HepG2 (cell line): ENCODE measurements around the gene TRPC6. TPM values are rescaled to one million over a fixed set of nuclear protein-coding genes. Genes with fewer than 3 reads are reported as not detected.

Source experiments
- ATAC-seq: fragments of 200-7000 bp; cut with Tn5 transposase; 3 replicates; pipeline ENCODE4 v1.9.1; 2020; ENCODE audit warnings: mild to moderate bottlenecking, moderate library complexity
- BruUV-seq: library from RNA; stranded (reverse); fragments of 400-500 nt; replicated peaks from 2 replicates; lab custom pipeline; 2021; lab: Mats Ljungman, UMichigan
- CTCF ChIA-PET: fragments of 300-600 bp; formaldehyde crosslinking; extraction: SDS; loops from one replicate; lab custom pipeline; 2021; ENCODE audit warnings: low total read pairs, inconsistent platforms, low intra/inter-chr PET ratio; lab: Yijun Ruan, JAX
- POLR2A ChIA-PET: fragments of 350-600 bp; sonication (Branson Sonifier 250); formaldehyde crosslinking; loops from one replicate; lab custom pipeline; 2020; ENCODE audit warnings: antibody characterized with exemption, inconsistent platforms; lab: Yijun Ruan, JAX
- DNase-seq: peaks from one replicate; pipeline ENCODE4 v3.0.0-alpha.2; 2015; ENCODE audit warnings: low spot score
- FAIRE-seq: peaks from 3 replicates; lab custom pipeline; 2011; peaks lifted over from hg19 to GRCh38; lab: Jason Lieb, UNC
- H2AFZ ChIP-seq: one replicate; pipeline ENCODE4 v1.6.1; 2011; ENCODE audit warnings: low read length, inconsistent platforms
- H3K27ac ChIP-seq: fragments of 300-600 bp; 3 replicates; pipeline ENCODE4 v1.8.0; 2011; ENCODE audit warnings: mixed run types, mild to moderate bottlenecking, mixed read lengths, low read length, inconsistent platforms; ENCODE audit not compliant: insufficient read depth; ENCODE audit errors: extremely low read length
- H3K27me3 ChIP-seq, 2 experiments: fragments of 200-600 bp in 1 of 2; 2 replicates in 1 of 2; 3 replicates in 1 of 2; pipeline versions ENCODE4 v1.6.0 to v1.8.0; 2011; ENCODE audit warnings: low read length in 2 of 2, mild to moderate bottlenecking in 2 of 2, moderate library complexity in 2 of 2, inconsistent platforms in 1 of 2; ENCODE audit not compliant: insufficient read depth in 2 of 2, control insufficient read depth in 1 of 2
- H3K36me3 ChIP-seq, 2 experiments: fragments of 200-600 bp in 1 of 2; replicated peaks in 1 of 2; 2 replicates in 1 of 2; 3 replicates in 1 of 2; pipeline versions ENCODE4 v1.5.1 to v1.8.0; 2011; ENCODE audit warnings: low read length in 2 of 2, inconsistent platforms in 1 of 2; ENCODE audit not compliant: insufficient read depth in 2 of 2, control insufficient read depth in 1 of 2
- H3K4me1 ChIP-seq: 2 replicates; pipeline ENCODE4 v1.5.1; 2012; ENCODE audit warnings: low read length, inconsistent platforms; ENCODE audit not compliant: insufficient read depth
- H3K4me2 ChIP-seq: 2 replicates; pipeline ENCODE4 v1.6.0; 2011; ENCODE audit warnings: low read depth, low read length, inconsistent platforms
- H3K4me3 ChIP-seq, 3 experiments: fragments of 200-600 bp in 1 of 3; sonication (generic), shearing (Covaris generic) in 1 of 3; replicated peaks in 1 of 3; 2 replicates each; pipeline ENCODE4 v1.5.1; 2011 to 2016; ENCODE audit warnings: low read length in 3 of 3, inconsistent platforms in 2 of 3, low read depth in 2 of 3, mild to moderate bottlenecking in 2 of 3, control low read depth in 1 of 3, mixed read lengths in 1 of 3; ENCODE audit not compliant: insufficient read depth in 1 of 3
- H3K79me2 ChIP-seq: one replicate; pipeline ENCODE4 v1.6.1; 2011; ENCODE audit warnings: low read length, inconsistent platforms; ENCODE audit not compliant: insufficient read depth
- H3K9ac ChIP-seq: 2 replicates; pipeline ENCODE4 v1.6.0; 2011; ENCODE audit warnings: mild to moderate bottlenecking, low read depth, low read length, inconsistent platforms; ENCODE audit not compliant: insufficient read depth
- H3K9me3 ChIP-seq: 2 replicates; pipeline ENCODE4 v1.5.1; 2012; ENCODE audit warnings: mild to moderate bottlenecking, low read length
- H4K20me1 ChIP-seq: 2 replicates; pipeline ENCODE4 v1.6.0; 2011; ENCODE audit warnings: inconsistent platforms, mild to moderate bottlenecking, low read length, moderate library complexity; ENCODE audit not compliant: insufficient read depth
- ARNTL ChIP-seq: sonication (generic); formaldehyde crosslinking; IDR thresholded peaks from 2 replicates; pipeline ENCODE4 v1.4.0; 2020; ENCODE audit warnings: mild to moderate bottlenecking, missing genetic modification reagents
- DNMT1 ChIP-seq: sonication (generic); formaldehyde crosslinking; IDR thresholded peaks from 2 replicates; pipeline ENCODE4 v1.5.1; 2020; ENCODE audit warnings: mild to moderate bottlenecking, missing genetic modification reagents
- E2F1 ChIP-seq: sonication (generic); formaldehyde crosslinking; IDR thresholded peaks from 2 replicates; pipeline ENCODE4 v1.5.0; 2020; ENCODE audit warnings: missing genetic modification reagents
- FOXC1 ChIP-seq: sonication (generic); formaldehyde crosslinking; IDR thresholded peaks from 2 replicates; pipeline ENCODE4 v1.8.0; 2022; ENCODE audit warnings: mild to moderate bottlenecking, missing genetic modification reagents, borderline replicate concordance
- MXD3 ChIP-seq: IDR thresholded peaks from 2 replicates; pipeline ENCODE4 v1.6.1; 2016; ENCODE audit warnings: mild to moderate bottlenecking, missing biosample characterization, missing genetic modification reagents
- NCOA5 ChIP-seq: sonication (generic); formaldehyde crosslinking; IDR thresholded peaks from 2 replicates; pipeline ENCODE4 v1.4.0; 2020; ENCODE audit warnings: missing genetic modification reagents
- PRMT3 ChIP-seq: sonication (generic); formaldehyde crosslinking; IDR thresholded peaks from 2 replicates; pipeline ENCODE4 v1.8.1; 2022; ENCODE audit warnings: low read depth, mild to moderate bottlenecking, moderate library complexity, missing genetic modification reagents, borderline replicate concordance
- SOX13 ChIP-seq, 3 experiments: fragments of 450-650 bp in 1 of 3; sonication (generic) in 1 of 3; formaldehyde crosslinking in 1 of 3; IDR thresholded peaks in 2 of 3; conservative IDR thresholded peaks in 1 of 3; 2 replicates each; pipeline versions ENCODE4 v1.5.0 to v1.6.1; 2016 to 2020; ENCODE audit warnings: antibody characterized with exemption in 1 of 3, mild to moderate bottlenecking in 1 of 3, missing compliant biosample characterization in 1 of 3, missing genetic modification reagents in 1 of 3, moderate library complexity in 1 of 3
- TBX2 ChIP-seq: sonication (generic); formaldehyde crosslinking; IDR thresholded peaks from 2 replicates; pipeline ENCODE4 v1.5.0; 2020; ENCODE audit warnings: missing genetic modification reagents, mild to moderate bottlenecking, borderline replicate concordance
- TCF7L2 ChIP-seq: IDR thresholded peaks from 2 replicates; pipeline ENCODE4 v1.6.1; 2011; ENCODE audit warnings: mild to moderate bottlenecking, low read depth, low read length, moderate library complexity
- TEAD2 ChIP-seq: sonication (generic); formaldehyde crosslinking; IDR thresholded peaks from 2 replicates; pipeline ENCODE4 v1.9.0; 2021; ENCODE audit warnings: missing genetic modification reagents
- TOE1 ChIP-seq: sonication (generic); formaldehyde crosslinking; IDR thresholded peaks from 2 replicates; pipeline ENCODE4 v1.4.0; 2020; ENCODE audit warnings: mild to moderate bottlenecking, missing genetic modification reagents
- ZFP82 ChIP-seq: sonication (generic); formaldehyde crosslinking; IDR thresholded peaks from 2 replicates; pipeline ENCODE4 v1.5.1; 2020; ENCODE audit warnings: mild to moderate bottlenecking, missing genetic modification reagents, borderline replicate concordance
- ZFX ChIP-seq: sonication (generic); formaldehyde crosslinking; IDR thresholded peaks from 2 replicates; pipeline ENCODE4 v1.4.0; 2020; ENCODE audit warnings: mild to moderate bottlenecking, low read depth, missing genetic modification reagents, moderate library complexity
- ZMAT3 ChIP-seq: sonication (generic); formaldehyde crosslinking; conservative IDR thresholded peaks from 2 replicates; pipeline ENCODE4 v1.7.0; 2021; ENCODE audit warnings: missing genetic modification reagents
- ZNF317 ChIP-seq: sonication (generic); formaldehyde crosslinking; IDR thresholded peaks from 2 replicates; pipeline ENCODE4 v1.5.0; 2020; ENCODE audit warnings: mild to moderate bottlenecking, missing genetic modification reagents
- ZNF343 ChIP-seq: sonication (generic); formaldehyde crosslinking; IDR thresholded peaks from 2 replicates; pipeline ENCODE4 v1.4.0; 2020; ENCODE audit warnings: mild to moderate bottlenecking, missing genetic modification reagents
- ZNF431 ChIP-seq: sonication (generic); formaldehyde crosslinking; IDR thresholded peaks from 2 replicates; pipeline ENCODE4 v1.9.0; 2022; ENCODE audit warnings: missing genetic modification reagents, low read depth, mild to moderate bottlenecking, borderline replicate concordance
- ZNF816 ChIP-seq: sonication (generic); formaldehyde crosslinking; IDR thresholded peaks from 2 replicates; pipeline ENCODE4 v1.8.0; 2022; ENCODE audit warnings: missing genetic modification reagents, mild to moderate bottlenecking, borderline replicate concordance
- WGBS: methylation state at CpG from one replicate; pipeline ENCODE4 v1.1.6; 2017; ENCODE audit warnings: low lambda C conversion rate; 5-methylcytosine and 5-hydroxymethylcytosine counted together
- in situ Hi-C: cut with HindIII; loops from 2 replicates; pipeline ENCODE4 v1.10.0; 2017; ENCODE audit warnings: low pct_unique_long_range_greater_than_20kb; ENCODE audit not compliant: extremely low pct_ligation_motif_present
- intact Hi-C: fragments of 100-400 bp; cut with micrococcal nuclease; formaldehyde crosslinking; loops from one replicate; pipeline ENCODE4 v1.10.0; 2022; ENCODE audit not compliant: unreplicated experiment
- polyA plus RNA-seq, 8 experiments: library from polyadenylated mRNA; depleted of rRNA in 3 of 8; stranded (reverse) in 7 of 8; unstranded in 1 of 8; fragments of >200 nt; fragmentation: Illumina TruSeq in 4 of 8; extraction: Trizol in 4 of 8; gene quantifications; 2 replicates each; pipeline versions ENCODE4 v1.2.1 to v1.2.3, GENCODE V29; 2011 to 2016; ENCODE audit warnings: low read depth in 4 of 8, missing spikeins in 1 of 8, mixed read lengths in 1 of 8; ENCODE audit not compliant: insufficient read depth in 1 of 8
- total RNA-seq, 5 experiments: library from RNA; depleted of rRNA; stranded (reverse); fragments of >200 nt; fragmentation: Illumina TruSeq; extraction: Trizol; gene quantifications; 2 replicates each; pipeline ENCODE4 v1.2.3, GENCODE V29; 2016; ENCODE audit warnings: low read depth in 1 of 5

The TRPC6 gene
- total and polyA plus RNA-seq, 2 of the 13 experiments (the other 11 are each of a cell fraction or from before 2014, with no cell fraction given), result not detected

GRCh38 chr11:101563166-101563565 lies 20.6 kb downstream of the TRPC6 start:
- BruUV-seq, result no TSS peak
- TF ChIP-seq ZMAT3 (CRISPR knock-in tag) (no peak), NCOA5 (CRISPR knock-in tag) (no peak), E2F1 (CRISPR knock-in tag) (no peak), TCF7L2 (no peak), ZNF317 (CRISPR knock-in tag) (no peak), ZNF431 (CRISPR knock-in tag) (no peak), ZNF816 (no peak), TEAD2 (CRISPR knock-in tag) (no peak), ZNF343 (CRISPR knock-in tag) (no peak)
- Histone ChIP-seq H3K9me3 (no peaks in the 10 kb centered on the region), H4K20me1 (no peaks in the 10 kb centered on the region), H3K4me3 (no peak overlapping the region), H3K4me2 (no peak overlapping the region), H3K79me2 (no peaks in the 10 kb centered on the region), H3K27me3 (no peaks in the 10 kb centered on the region), H3K9ac (no peak overlapping the region), H3K36me3 (no peaks in the 10 kb centered on the region), H3K4me1 (0 out of 2 replicates have a peak, but pooled peaks cover 6% of the 10 kb centered on the region), H3K27ac (no peak overlapping the region), H2AFZ (no peak overlapping the region)
- intact Hi-C loops, result no loop called here
- CTCF ChIA-PET, result no interaction called here
- POLR2A ChIA-PET, result no interaction called here
- DNase-seq, result no peak
- in situ Hi-C loops, result no loop called here
- 0% methylated on average over 2 of the region's 2 CpGs for WGBS
- FAIRE-seq, result no peak
- ATAC-seq, result no peak

GRCh38 chr11:101555366-101555765 lies 28.4 kb downstream of the TRPC6 start:
- no peaks in the 10 kb centered on the region for H3K4me1 ChIP-seq
- no peak for DNase-seq
- H3K4me2 ChIP-seq, result no peak overlapping the region
- WGBS, result 27% methylated on average over 4 of the region's 4 CpGs
- no TSS peak for BruUV-seq
- no peak for FAIRE-seq
- no peaks in the 10 kb centered on the region for H3K9me3 ChIP-seq
- no peak for ATAC-seq
- H3K9ac ChIP-seq, result no peak overlapping the region
- POLR2A ChIA-PET, result no interaction called here
- TF ChIP-seq SOX13 (IDR thresholded peaks at IDR 0.05), result no peak
- no peak for TF ChIP-seq SOX13 (CRISPR knock-in tag; conservative IDR thresholded peaks at IDR 0.05 in 1 of 2, IDR thresholded peaks at IDR 0.05 in 1 of 2)
- no peak for TF ChIP-seq ZFX (CRISPR knock-in tag)
- no peak for TF ChIP-seq TOE1 (CRISPR knock-in tag)
- no peak for TF ChIP-seq ZFP82 (CRISPR knock-in tag)
- TF ChIP-seq TBX2 (CRISPR knock-in tag), result no peak
- no peak for TF ChIP-seq FOXC1 (CRISPR knock-in tag)
- no peak for TF ChIP-seq PRMT3 (CRISPR knock-in tag)
- no peak for TF ChIP-seq DNMT1 (CRISPR knock-in tag)
- no peak for TF ChIP-seq MXD3 (CRISPR knock-in tag)
- no peak for TF ChIP-seq ARNTL (CRISPR knock-in tag)
- intact Hi-C loops, result no loop called here
- H4K20me1 ChIP-seq, result no peaks in the 10 kb centered on the region
- peak overlapping the region; percentile 3 for H2AFZ ChIP-seq
- H3K27me3 ChIP-seq, result no peaks in the 10 kb centered on the region
- H3K36me3 ChIP-seq, result no peaks in the 10 kb centered on the region
- in situ Hi-C loops, result no loop called here
- H3K4me3 ChIP-seq, result no peak overlapping the region
- no peak overlapping the region for H3K27ac ChIP-seq
- H3K79me2 ChIP-seq, result no peaks in the 10 kb centered on the region
- CTCF ChIA-PET, result no interaction called here
